Ishikawa (cell line): ENCODE results near the gene CDH23.

Experiments
- CEBPB ChIP-seq: IDR thresholded peaks from 2 replicates; pipeline ENCODE4 v1.6.1; 2012
- EGR1 ChIP-seq: IDR thresholded peaks from 2 replicates; pipeline ENCODE4 v1.6.1; 2012
- EP300 ChIP-seq: IDR thresholded peaks from 2 replicates; pipeline ENCODE4 v1.6.1; 2012; ENCODE audit warnings: borderline replicate concordance
- MAX ChIP-seq: IDR thresholded peaks from 2 replicates; pipeline ENCODE4 v1.6.1; 2012
- NFIC ChIP-seq: IDR thresholded peaks from 2 replicates; pipeline ENCODE4 v1.6.1; 2012
- RAD21 ChIP-seq: IDR thresholded peaks from 2 replicates; pipeline ENCODE4 v1.6.1; 2012; ENCODE audit warnings: low read depth
- TAF1 ChIP-seq: IDR thresholded peaks from 2 replicates; pipeline ENCODE4 v1.6.1; 2012; ENCODE audit warnings: low read depth, mild to moderate bottlenecking
- TCF12 ChIP-seq: IDR thresholded peaks from 2 replicates; pipeline ENCODE4 v1.6.1; 2012; ENCODE audit warnings: low read depth
- TEAD4 ChIP-seq: IDR thresholded peaks from 2 replicates; pipeline ENCODE4 v1.6.1; 2012
- YY1 ChIP-seq: IDR thresholded peaks from 2 replicates; pipeline ENCODE4 v1.6.1; 2012; ENCODE audit warnings: low read depth
- ZBTB7A ChIP-seq: IDR thresholded peaks from 2 replicates; pipeline ENCODE4 v1.6.1; 2012; ENCODE audit warnings: low read depth
- TF ChIP-seq, protein P1 (sequence below): IDR thresholded peaks from 2 replicates; pipeline ENCODE4 v1.6.1; 2012; ENCODE audit warnings: low read depth, mild to moderate bottlenecking
- TF ChIP-seq, protein P2 (sequence below): IDR thresholded peaks from 2 replicates; pipeline ENCODE4 v1.6.1; 2012

DNA sequence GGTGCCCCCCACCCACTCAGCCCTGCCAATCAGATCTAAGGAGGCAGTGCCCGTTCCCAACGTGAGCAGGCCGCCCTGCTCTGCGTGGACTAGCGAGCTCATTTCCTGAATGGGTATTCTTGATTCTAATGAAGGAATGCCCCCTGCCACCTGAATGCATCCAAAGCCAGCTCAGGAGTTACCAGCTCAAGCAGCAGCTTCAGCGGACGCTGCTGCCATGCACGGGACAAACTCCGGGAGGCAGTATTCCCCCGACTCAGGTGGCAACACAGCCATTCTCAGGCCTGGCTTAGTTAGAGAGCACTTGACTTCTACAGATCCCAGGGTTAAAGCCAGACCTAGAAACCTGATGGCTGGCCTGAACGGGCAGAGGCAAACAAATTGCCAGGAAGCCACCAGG, 428.5 kb downstream of the CDH23 start:
- TF ChIP-seq, protein P1, sequence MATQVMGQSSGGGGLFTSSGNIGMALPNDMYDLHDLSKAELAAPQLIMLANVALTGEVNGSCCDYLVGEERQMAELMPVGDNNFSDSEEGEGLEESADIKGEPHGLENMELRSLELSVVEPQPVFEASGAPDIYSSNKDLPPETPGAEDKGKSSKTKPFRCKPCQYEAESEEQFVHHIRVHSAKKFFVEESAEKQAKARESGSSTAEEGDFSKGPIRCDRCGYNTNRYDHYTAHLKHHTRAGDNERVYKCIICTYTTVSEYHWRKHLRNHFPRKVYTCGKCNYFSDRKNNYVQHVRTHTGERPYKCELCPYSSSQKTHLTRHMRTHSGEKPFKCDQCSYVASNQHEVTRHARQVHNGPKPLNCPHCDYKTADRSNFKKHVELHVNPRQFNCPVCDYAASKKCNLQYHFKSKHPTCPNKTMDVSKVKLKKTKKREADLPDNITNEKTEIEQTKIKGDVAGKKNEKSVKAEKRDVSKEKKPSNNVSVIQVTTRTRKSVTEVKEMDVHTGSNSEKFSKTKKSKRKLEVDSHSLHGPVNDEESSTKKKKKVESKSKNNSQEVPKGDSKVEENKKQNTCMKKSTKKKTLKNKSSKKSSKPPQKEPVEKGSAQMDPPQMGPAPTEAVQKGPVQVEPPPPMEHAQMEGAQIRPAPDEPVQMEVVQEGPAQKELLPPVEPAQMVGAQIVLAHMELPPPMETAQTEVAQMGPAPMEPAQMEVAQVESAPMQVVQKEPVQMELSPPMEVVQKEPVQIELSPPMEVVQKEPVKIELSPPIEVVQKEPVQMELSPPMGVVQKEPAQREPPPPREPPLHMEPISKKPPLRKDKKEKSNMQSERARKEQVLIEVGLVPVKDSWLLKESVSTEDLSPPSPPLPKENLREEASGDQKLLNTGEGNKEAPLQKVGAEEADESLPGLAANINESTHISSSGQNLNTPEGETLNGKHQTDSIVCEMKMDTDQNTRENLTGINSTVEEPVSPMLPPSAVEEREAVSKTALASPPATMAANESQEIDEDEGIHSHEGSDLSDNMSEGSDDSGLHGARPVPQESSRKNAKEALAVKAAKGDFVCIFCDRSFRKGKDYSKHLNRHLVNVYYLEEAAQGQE: no peak
- TF ChIP-seq, protein P2, sequence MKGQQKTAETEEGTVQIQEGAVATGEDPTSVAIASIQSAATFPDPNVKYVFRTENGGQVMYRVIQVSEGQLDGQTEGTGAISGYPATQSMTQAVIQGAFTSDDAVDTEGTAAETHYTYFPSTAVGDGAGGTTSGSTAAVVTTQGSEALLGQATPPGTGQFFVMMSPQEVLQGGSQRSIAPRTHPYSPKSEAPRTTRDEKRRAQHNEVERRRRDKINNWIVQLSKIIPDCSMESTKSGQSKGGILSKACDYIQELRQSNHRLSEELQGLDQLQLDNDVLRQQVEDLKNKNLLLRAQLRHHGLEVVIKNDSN: no peak
- TF ChIP-seq MAX (no peak), CEBPB (no peak), NFIC (no peak), EP300 (no peak), TCF12 (no peak), YY1 (no peak), RAD21 (no peak), TAF1 (no peak), ZBTB7A (no peak), EGR1 (no peak), TEAD4 (no peak)
